Gastrocnemius medialis (tissue), 4 donors: ENCODE measurements around the gene HABP2.

Experiments
- CTCF ChIP-seq, 5 experiments: fragments of 450-650 bp in 3 of 5; fragments of 200-600 bp in 2 of 5; sonication (generic) in 2 of 5; IDR thresholded peaks in 4 of 5; conservative IDR thresholded peaks in 1 of 5; 1 replicate in 4 of 5; 2 replicates in 1 of 5; pipeline ENCODE4 v1.5.1; 2016 to 2019; ENCODE audit warnings: antibody characterized with exemption in 5 of 5, mild to moderate bottlenecking in 3 of 5, moderate library complexity in 3 of 5
- POLR2A ChIP-seq, 2 donors: fragments of 450-650 bp; IDR thresholded peaks; one replicate each; pipeline ENCODE4 v1.6.1; 2017; ENCODE audit warnings: antibody characterized with exemption in 2 of 2, mild to moderate bottlenecking in 2 of 2, moderate library complexity in 2 of 2

- no peak for TF ChIP-seq CTCF (IDR thresholded peaks at IDR 0.05 in 4 of 5, conservative IDR thresholded peaks at IDR 0.05 in 1 of 5)
- TF ChIP-seq POLR2A (IDR thresholded peaks at IDR 0.05) = no peak
These were observed 37.7 kb upstream of the HABP2 start for GRCh38 chr10:113515161-113515560.
